ENCODE results near the gene FCER1G. TPM values are rescaled to one million over a fixed set of nuclear protein-coding genes. Genes with fewer than 3 reads are reported as not detected.

Gene FCER1G
- total and polyA plus RNA-seq, 9 of the 15 experiments (the other 6 are each of a cell fraction or from before 2014, with no cell fraction given): 0.15 to 0.69 (median 0.31) TPM; not detected in 2

GRCh38 chr1:161216945-161217712 is 2.0 kb downstream of the FCER1G start:
- peak overlapping the region in 1 of 2 experiments; percentile 53; a peak in 2 of 4 replicates for H3K9ac ChIP-seq (ENCODE audit: insufficient read depth in 1 of 2, low read depth in 2 of 2, low read length in 2 of 2)
- 55% methylated on average over 7 of the region's 7 CpGs for WGBS (ENCODE audit: insufficient coverage, low coverage, missing lambda C conversion rate)
- BruUV-seq (replicated peaks): no TSS peak
- H4K20me1 ChIP-seq (replicated peaks; ENCODE audit: control insufficient read depth, insufficient read depth, low read length): no peaks in the 10 kb centered on the region
- no peaks in the 10 kb centered on the region for H3K79me2 ChIP-seq (ENCODE audit: control insufficient read depth, insufficient read depth, low read length)
- peak in 1 of 4 experiments; percentile 5 for DNase-seq (ENCODE audit: extremely low read depth in 1 of 4, low spot score in 3 of 4)
- H3K4me3 ChIP-seq: no peak overlapping the region
- FAIRE-seq: no peak
- H3K9me1 ChIP-seq (ENCODE audit: control insufficient read depth, insufficient read depth, low read length): no peaks in the 10 kb centered on the region
- in situ Hi-C loops (cut with MboI): no loop called here
- peak overlapping the region; percentile 31; the same call in 1 of the 3 replicates for H3K27ac ChIP-seq (ENCODE audit: extremely low read depth, low read depth, low read length)
- peak; percentile 36 for ATAC-seq
- intact Hi-C loops (cut with micrococcal nuclease): no loop called here
- H3K36me3 ChIP-seq (ENCODE audit: control insufficient read depth, insufficient read depth, low read length): peaks cover 25% of the 10 kb centered on the region
- peaks cover 3 to 25% of the 10 kb centered on the region in 2 experiments; a peak in 4 of 5 replicates for H3K4me1 ChIP-seq (replicated peaks in 1 of 2; ENCODE audit: control insufficient read depth in 2 of 2, insufficient read depth in 2 of 2, low read length in 2 of 2)
- H3K27me3 ChIP-seq (ENCODE audit: control insufficient read depth in 2 of 2, insufficient read depth in 2 of 2, low read length in 2 of 2): no peaks in the 10 kb centered on the region
- ChIA-PET CTCF (ENCODE audit: low intra/inter-chr PET ratio) (no interaction called here), POLR2A (interaction anchor here (0.6 to 1.0 kb wide), 3 partner anchors 9 to 71 kb away, joined by 3 read pairs; no protein-coding TSS in a partner anchor)
- H3K9me3 ChIP-seq (replicated peaks; ENCODE audit: control insufficient read depth, insufficient read depth, low read depth, low read length): no peaks in the 10 kb centered on the region
- no peak overlapping the region; the same call in 1 of the 2 replicates for H3K4me2 ChIP-seq (ENCODE audit: insufficient read depth, low read length)
- peak overlapping the region; percentile 74 for H2AFZ ChIP-seq (ENCODE audit: low read depth, low read length)
- TF ChIP-seq GABPA (tag; conservative IDR thresholded peaks at IDR 0.05; ENCODE audit: low read depth) (peak; percentile 55), MECOM (CRISPR knock-in tag; IDR thresholded peaks at IDR 0.05) (no peak), CTBP1 (IDR thresholded peaks at IDR 0.05; ENCODE audit: borderline replicate concordance) (0 out of 2 replicates have a peak, but pooled peaks have one; percentile 34), SMAD1 (IDR thresholded peaks at IDR 0.05; ENCODE audit: low read depth, low read length, partially characterized antibody) (no peak), KLF13 (tag; IDR thresholded peaks at IDR 0.05; ENCODE audit: borderline replicate concordance, low read depth) (no peak), CEBPG (CRISPR knock-in tag; IDR thresholded peaks at IDR 0.05) (no peak), CEBPG (tag; conservative IDR thresholded peaks at IDR 0.05 in 1 of 2, IDR thresholded peaks at IDR 0.05 in 1 of 2) (peak in 1 of 2 experiments; percentile 52; a peak in 2 of 4 replicates), SMARCA4 (IDR thresholded peaks at IDR 0.05) (no peak), MTF1 (CRISPR knock-in tag; IDR thresholded peaks at IDR 0.05; ENCODE audit: borderline replicate concordance) (no peak), NR2C2 (CRISPR knock-in tag; IDR thresholded peaks at IDR 0.05) (no peak), NR2C2 (tag; IDR thresholded peaks at IDR 0.05) (peak; percentile 29; the same call in 1 of the 2 replicates), ETV1 (tag; conservative IDR thresholded peaks at IDR 0.05; ENCODE audit: low read depth) (peak; percentile 86), ARID4B (CRISPR knock-in tag; IDR thresholded peaks at IDR 0.05) (0 out of 2 replicates have a peak, but pooled peaks have one; percentile 36)
